Measurements from ENCODE around the gene PRM1. TPM values are rescaled to one million over a fixed set of nuclear protein-coding genes. Genes with fewer than 3 reads are reported as not detected.

PRM1 gene
- total RNA-seq, 1 experiment from 2014 or later, result not detected

- Histone ChIP-seq H2BK12ac (ENCODE audit: insufficient read length, low read depth, low read length) (no peak overlapping the region), H3K18ac (ENCODE audit: insufficient read length, low read depth, low read length) (no peak overlapping the region), H2BK120ac (ENCODE audit: low read depth, low read length, poor library complexity, severe bottlenecking) (no peak overlapping the region), H4K20me1 (ENCODE audit: control insufficient read depth, insufficient read depth, insufficient read length) (peaks cover 6% of the 10 kb centered on the region), H3K4me2 (ENCODE audit: insufficient read depth, insufficient read length, low read length) (no peak overlapping the region), H2AFZ (ENCODE audit: low read length) (no peak overlapping the region), H3K14ac (ENCODE audit: insufficient read depth, low read length) (no peak overlapping the region), H3K23me2 (ENCODE audit: insufficient read length, low read depth, low read length, poor library complexity, severe bottlenecking) (no peaks in the 10 kb centered on the region), H4K91ac (ENCODE audit: insufficient read length, low read depth, low read length) (no peak overlapping the region), H3K79me1 (ENCODE audit: insufficient read depth, low read depth, low read length, poor library complexity, severe bottlenecking) (no peaks in the 10 kb centered on the region), H4K8ac (replicated peaks; ENCODE audit: insufficient read length, low read depth, low read length) (no peak overlapping the region), H3K23ac (ENCODE audit: insufficient read length, low read depth, low read length) (no peak overlapping the region), H4K5ac (ENCODE audit: insufficient read length, low read depth, low read length) (no peak overlapping the region), H3K4ac (ENCODE audit: low read depth, low read length) (no peak overlapping the region), H3K79me2 (ENCODE audit: insufficient read depth, low read length) (peaks cover 4% of the 10 kb centered on the region; the same call in 1 of the 2 replicates), H3K56ac (ENCODE audit: insufficient read length, low read depth, low read length) (no peak overlapping the region), H2BK20ac (ENCODE audit: low read depth, low read length, poor library complexity, severe bottlenecking) (no peak overlapping the region), H3T11ph (ENCODE audit: low read length) (no peak overlapping the region), H3K27ac (ENCODE audit: insufficient read length, low read depth, low read length) (no peak overlapping the region), H3K27me3 (ENCODE audit: insufficient read depth, low read length) (no peaks in the 10 kb centered on the region), H3K9me3 (ENCODE audit: control insufficient read depth, low read depth, low read length) (no peaks in the 10 kb centered on the region), H3K4me1 (ENCODE audit: insufficient read depth, low read length) (no peaks in the 10 kb centered on the region), H2BK5ac (ENCODE audit: insufficient read length, low read length) (no peak overlapping the region), H2AK5ac (ENCODE audit: insufficient read length, low read length) (no peak overlapping the region), H3K9ac (ENCODE audit: extremely low read depth, insufficient read length, low read length) (no peak overlapping the region), H2BK15ac (ENCODE audit: low read depth, low read length) (no peak overlapping the region)
- no peak for TF ChIP-seq CTCF (conservative IDR thresholded peaks at IDR 0.05)
- Mint-ChIP-seq H3K4me1 (peaks cover 16 to 18% of the 10 kb centered on the region in 2 experiments), H3K36me3 (ENCODE audit: insufficient read depth in 1 of 3, low read depth in 3 of 3) (peaks cover 5 to 11% (median 8%) of the 10 kb centered on the region in 3 experiments; a peak in 6 of 7 replicates), H3K9me3 (no peaks in the 10 kb centered on the region), H3K4me3 (no peak overlapping the region), H3K27me3 (ENCODE audit: low read depth) (peaks cover 1% of the 10 kb centered on the region; the same call in 1 of the 2 replicates), H3K27ac (peak overlapping the region in 1 of 3 experiments; percentile 50; a peak in 2 of 7 replicates)
- no peak for DNase-seq
- WGBS (ENCODE audit: extremely low coverage, insufficient read length, low lambda C conversion rate), result no CpG with 5 or more reads among the region's 63 CpGs
Observed at GRCh38 chr16:11249233-11250061, 31.7 kb downstream of the PRM1 start.

Measured in H9 (cell line).